Activated naive CD8-positive, alpha-beta T cell treated with anti-CD3 and anti-CD28 coated beads, Interleukin-2, amount 50 U/mL, for 24 hours (primary cell): Measurements from ENCODE around the gene UBE2I.

Experiments
- ATAC-seq: fragments of 150-1000 bp; cut with Tn5 transposase; one replicate; pipeline ENCODE4 v1.10.0; 2021
- DNase-seq: peaks from one replicate; pipeline ENCODE4 v3.0.0; 2021
- H3K27ac Mint-ChIP-seq: one replicate; pipeline ENCODE4 v1.8.0; 2021; ENCODE audit warnings: mild to moderate bottlenecking, mixed read lengths
- H3K27me3 Mint-ChIP-seq: one replicate; pipeline ENCODE4 v1.8.0; 2021; ENCODE audit warnings: mixed read lengths
- H3K36me3 Mint-ChIP-seq: one replicate; pipeline ENCODE4 v1.8.0; 2021; ENCODE audit warnings: low read depth, mixed read lengths
- H3K4me1 Mint-ChIP-seq: one replicate; pipeline ENCODE4 v1.8.0; 2021; ENCODE audit warnings: mixed read lengths
- H3K4me3 Mint-ChIP-seq: one replicate; pipeline ENCODE4 v1.8.0; 2021; ENCODE audit warnings: mild to moderate bottlenecking, moderate library complexity, mixed read lengths
- H3K9me3 Mint-ChIP-seq: one replicate; pipeline ENCODE4 v1.8.0; 2021; ENCODE audit warnings: mixed read lengths

The UBE2I gene

DNA sequence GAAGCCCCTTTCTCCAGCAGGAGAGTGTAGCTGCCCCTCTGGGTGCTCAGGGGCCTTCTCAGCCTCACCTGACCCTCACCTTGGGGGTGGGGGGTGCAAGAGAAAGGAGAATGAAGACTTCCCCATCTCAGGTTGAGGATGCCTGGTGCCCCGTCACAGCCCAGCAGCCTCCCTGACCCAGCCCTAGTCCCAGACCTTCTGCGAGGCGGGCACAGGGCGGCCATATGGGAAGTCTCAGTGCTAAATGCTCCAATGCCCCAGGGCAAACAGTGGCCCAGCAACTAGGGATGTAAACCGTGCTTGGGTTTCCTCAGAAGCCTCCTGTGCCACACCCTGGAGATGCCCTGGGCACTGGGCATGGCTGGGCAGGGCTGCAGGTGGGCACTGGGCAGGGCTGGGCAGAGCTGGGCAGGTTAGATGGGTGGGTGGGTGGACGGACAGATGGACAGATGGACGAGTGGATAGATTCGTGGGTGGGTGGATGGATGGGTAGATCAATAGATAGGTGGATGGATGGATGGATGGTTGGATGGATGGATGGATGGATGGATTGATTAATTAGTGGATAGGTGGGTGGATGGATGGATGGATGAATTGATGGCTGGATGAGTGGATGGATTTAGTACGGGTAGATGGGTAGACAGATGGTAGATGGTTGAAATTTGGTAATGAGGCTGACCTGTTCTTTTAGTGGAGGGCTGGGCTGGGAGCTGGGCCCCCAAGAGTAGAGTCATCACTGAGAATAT is 36.8 kb upstream of the UBE2I start:
- no peaks in the 10 kb centered on the region for H3K36me3 Mint-ChIP-seq
- ATAC-seq = no peak
- H3K27ac Mint-ChIP-seq = no peak overlapping the region
- peaks cover 22% of the 10 kb centered on the region for H3K27me3 Mint-ChIP-seq
- no peak overlapping the region for H3K4me3 Mint-ChIP-seq
- DNase-seq = no peak
- no peaks in the 10 kb centered on the region for H3K9me3 Mint-ChIP-seq
- no peaks in the 10 kb centered on the region for H3K4me1 Mint-ChIP-seq

- no peak overlapping the region for H3K27ac Mint-ChIP-seq
- ATAC-seq (no peak), DNase-seq (no peak)
- H3K4me1 Mint-ChIP-seq = no peaks in the 10 kb centered on the region
- H3K27me3 Mint-ChIP-seq = peaks cover 24% of the 10 kb centered on the region
- H3K36me3 Mint-ChIP-seq = no peaks in the 10 kb centered on the region
- no peak overlapping the region for H3K4me3 Mint-ChIP-seq
- H3K9me3 Mint-ChIP-seq = no peaks in the 10 kb centered on the region
Measured at GRCh38 chr16:1273816-1274215, 35.6 kb upstream of the UBE2I start.

GRCh38 chr16:1274767-1275166 is 34.7 kb upstream of the UBE2I start:
- no peak for DNase-seq
- H3K4me1 Mint-ChIP-seq = no peaks in the 10 kb centered on the region
- H3K36me3 Mint-ChIP-seq = no peaks in the 10 kb centered on the region
- H3K27ac Mint-ChIP-seq = no peak overlapping the region
- ATAC-seq = no peak
- peaks cover 21% of the 10 kb centered on the region for H3K27me3 Mint-ChIP-seq
- H3K4me3 Mint-ChIP-seq = no peak overlapping the region
- H3K9me3 Mint-ChIP-seq = no peaks in the 10 kb centered on the region

DNA sequence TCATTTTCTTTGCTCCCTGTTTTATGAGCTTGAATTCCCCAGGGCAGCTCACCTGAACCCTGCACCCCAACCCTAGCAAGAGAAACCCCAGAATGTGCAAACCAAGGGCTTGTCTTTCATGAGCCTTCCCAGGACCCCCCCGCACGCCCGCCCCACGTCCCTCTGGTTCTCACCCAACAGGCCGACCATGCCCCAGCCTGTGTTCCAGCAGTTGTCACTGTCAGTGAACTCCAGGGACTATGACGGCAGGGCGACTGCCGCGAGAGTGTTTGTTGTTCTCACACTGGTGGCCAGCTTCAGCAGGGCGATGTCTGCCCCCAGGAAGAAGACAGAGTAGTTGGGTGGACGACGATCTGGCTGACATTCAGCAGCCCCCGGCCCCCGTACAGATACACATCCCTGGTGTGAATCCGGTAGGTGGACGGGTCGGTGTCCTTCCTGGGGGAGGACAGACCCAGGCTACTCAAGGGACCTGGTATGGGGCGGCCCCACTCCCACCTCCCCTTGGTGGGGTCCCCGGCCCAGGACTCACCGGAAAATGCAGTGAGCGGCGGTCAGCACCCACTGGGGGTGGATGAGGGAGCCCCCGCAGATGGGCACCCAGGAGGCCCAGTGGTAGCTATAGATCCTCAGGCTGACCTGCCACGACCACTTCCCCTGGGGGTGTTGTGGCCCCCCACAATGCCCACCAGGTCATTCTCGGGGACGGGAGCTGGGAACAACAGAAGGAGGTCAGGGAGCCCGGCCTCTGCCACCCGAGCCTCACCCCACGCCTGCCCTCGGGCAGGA is 33.5 kb upstream of the UBE2I start:
- no peaks in the 10 kb centered on the region for H3K9me3 Mint-ChIP-seq
- DNase-seq (no peak), ATAC-seq (no peak)
- no peak overlapping the region for H3K4me3 Mint-ChIP-seq
- peaks cover 20% of the 10 kb centered on the region for H3K27me3 Mint-ChIP-seq
- H3K36me3 Mint-ChIP-seq = no peaks in the 10 kb centered on the region
- no peaks in the 10 kb centered on the region for H3K4me1 Mint-ChIP-seq
- no peak overlapping the region for H3K27ac Mint-ChIP-seq

DNA sequence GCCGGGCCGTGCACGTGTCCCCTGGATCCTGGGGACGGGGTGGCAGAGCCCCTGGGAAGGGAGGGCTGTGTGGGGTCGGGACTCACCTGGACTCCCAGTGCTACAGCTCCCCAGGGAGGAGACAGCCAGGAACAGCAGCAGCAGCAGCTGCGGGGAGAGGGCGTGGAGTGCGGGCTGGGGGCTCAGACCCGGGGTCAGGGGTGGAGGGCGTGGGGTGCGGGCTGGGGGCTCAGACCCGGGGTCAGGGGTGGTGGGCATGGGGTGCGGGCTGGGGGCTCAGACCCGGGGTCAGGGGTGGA is 32.9 kb upstream of the UBE2I start:
- Mint-ChIP-seq H3K4me1 (no peaks in the 10 kb centered on the region), H3K36me3 (no peaks in the 10 kb centered on the region), H3K27me3 (peaks cover 20% of the 10 kb centered on the region), H3K27ac (no peak overlapping the region), H3K9me3 (no peaks in the 10 kb centered on the region), H3K4me3 (no peak overlapping the region)
- ATAC-seq (no peak), DNase-seq (no peak)

- no peaks in the 10 kb centered on the region for H3K4me1 Mint-ChIP-seq
- ATAC-seq = no peak
- peaks cover 20% of the 10 kb centered on the region for H3K27me3 Mint-ChIP-seq
- DNase-seq = no peak
- no peaks in the 10 kb centered on the region for H3K36me3 Mint-ChIP-seq
- H3K4me3 Mint-ChIP-seq = no peak overlapping the region
- H3K9me3 Mint-ChIP-seq = no peaks in the 10 kb centered on the region
- H3K27ac Mint-ChIP-seq = no peak overlapping the region
Measured at GRCh38 chr16:1277151-1277598, 32.3 kb upstream of the UBE2I start.

DNA sequence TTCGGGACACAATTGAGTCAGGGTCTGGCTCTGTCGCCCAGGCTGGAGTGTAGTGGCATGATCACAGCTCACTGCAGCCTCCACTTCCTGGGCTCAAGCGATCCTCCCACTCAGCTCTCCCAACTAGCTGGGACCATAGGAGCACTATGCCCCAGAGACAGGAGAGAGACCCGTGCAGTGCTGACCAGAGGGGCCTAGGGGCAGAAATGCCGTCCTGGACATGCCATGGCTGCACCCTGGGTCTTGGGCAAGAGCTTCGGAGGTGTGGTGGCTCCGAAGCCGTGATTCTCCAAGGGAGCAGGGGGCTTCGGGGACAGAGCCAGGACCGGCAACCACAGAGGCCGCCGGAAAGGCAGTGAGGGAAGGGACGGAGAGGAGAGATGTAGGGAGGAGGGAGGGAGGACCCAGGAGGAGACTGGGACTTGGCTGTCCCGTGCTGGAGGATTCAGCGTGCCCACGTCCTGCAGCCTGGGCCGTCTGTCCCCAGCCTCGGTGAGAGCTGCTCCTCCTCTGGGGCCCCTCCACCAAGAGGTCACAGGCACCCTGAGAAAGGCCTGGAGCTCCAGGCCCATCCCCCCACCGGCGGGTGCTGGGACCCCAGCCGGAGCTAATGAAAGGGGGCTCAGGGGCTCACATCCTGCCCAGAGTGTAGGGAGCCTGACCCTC is 31.7 kb upstream of the UBE2I start:
- Mint-ChIP-seq H3K27ac (no peak overlapping the region), H3K36me3 (no peaks in the 10 kb centered on the region), H3K4me3 (no peak overlapping the region), H3K4me1 (no peaks in the 10 kb centered on the region), H3K9me3 (no peaks in the 10 kb centered on the region), H3K27me3 (peaks cover 20% of the 10 kb centered on the region)
- DNase-seq (no peak), ATAC-seq (no peak)

GRCh38 chr16:1278477-1278876 is 31.0 kb upstream of the UBE2I start:
- H3K27me3 Mint-ChIP-seq = peaks cover 14% of the 10 kb centered on the region
- no peak overlapping the region for H3K4me3 Mint-ChIP-seq
- no peak overlapping the region for H3K27ac Mint-ChIP-seq
- ATAC-seq (no peak), DNase-seq (no peak)
- H3K4me1 Mint-ChIP-seq = no peaks in the 10 kb centered on the region
- no peaks in the 10 kb centered on the region for H3K36me3 Mint-ChIP-seq
- no peaks in the 10 kb centered on the region for H3K9me3 Mint-ChIP-seq

GRCh38 chr16:1279081-1279944 is 30.1 kb upstream of the UBE2I start:
- ATAC-seq = no peak
- DNase-seq = no peak
- Mint-ChIP-seq H3K4me1 (no peaks in the 10 kb centered on the region), H3K9me3 (no peaks in the 10 kb centered on the region), H3K36me3 (no peaks in the 10 kb centered on the region), H3K4me3 (no peak overlapping the region), H3K27me3 (peaks cover 14% of the 10 kb centered on the region), H3K27ac (no peak overlapping the region)

DNA sequence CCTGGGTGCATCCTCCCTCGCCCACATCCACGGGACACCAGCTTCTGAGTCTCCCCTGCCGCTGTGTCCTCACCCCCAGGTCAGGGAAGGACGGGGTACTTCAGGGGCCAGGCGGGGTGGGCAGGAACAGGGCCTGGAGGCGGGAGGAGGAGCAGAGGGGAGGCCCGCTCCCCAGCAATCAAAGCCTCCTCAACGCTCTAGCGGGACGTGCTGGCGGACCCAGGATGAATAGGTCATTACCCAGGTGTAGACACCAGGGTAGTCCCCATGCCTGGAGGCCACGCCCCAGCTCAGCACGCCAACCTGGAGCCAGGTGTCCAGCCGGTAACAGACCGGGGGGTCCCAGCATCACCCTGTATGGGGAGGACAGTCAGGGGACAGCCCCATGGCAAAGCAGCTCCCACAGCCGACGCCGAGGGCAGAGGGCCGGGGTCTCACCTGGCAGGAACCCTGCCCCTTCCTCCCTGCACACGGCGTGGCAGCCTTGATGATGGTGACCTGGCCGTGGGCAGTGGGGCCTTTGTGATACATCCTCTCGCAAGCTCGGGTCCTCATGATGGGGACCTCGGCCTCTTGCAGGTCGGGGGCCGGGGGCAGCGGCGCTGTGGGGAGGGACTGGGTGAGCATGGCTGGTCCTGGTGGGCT is 29.4 kb upstream of the UBE2I start:
- H3K4me1 Mint-ChIP-seq = no peaks in the 10 kb centered on the region
- H3K36me3 Mint-ChIP-seq = no peaks in the 10 kb centered on the region
- no peak overlapping the region for H3K4me3 Mint-ChIP-seq
- H3K27ac Mint-ChIP-seq = no peak overlapping the region
- no peak for DNase-seq
- no peak for ATAC-seq
- peaks cover 14% of the 10 kb centered on the region for H3K27me3 Mint-ChIP-seq
- no peaks in the 10 kb centered on the region for H3K9me3 Mint-ChIP-seq

DNA sequence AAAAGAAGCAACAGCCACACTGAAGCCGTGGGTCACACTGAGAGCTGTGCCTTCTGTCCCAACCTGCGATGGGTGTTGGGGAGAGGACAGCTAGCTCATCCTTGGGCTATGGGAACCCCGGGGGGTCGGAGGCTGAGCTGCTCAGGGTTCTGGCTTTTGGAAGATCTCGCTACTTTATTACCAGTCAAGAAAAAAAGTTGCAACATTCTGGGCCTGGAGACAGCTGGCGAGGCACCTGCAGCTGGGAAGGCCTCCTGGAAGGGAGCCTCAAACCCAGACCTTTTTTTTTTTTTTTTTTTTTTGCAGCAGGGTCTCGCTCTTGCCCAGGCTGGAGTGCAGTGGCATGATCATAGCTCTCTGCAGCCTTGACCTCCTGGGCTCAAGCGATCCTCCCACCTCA is 28.7 kb upstream of the UBE2I start:
- ATAC-seq (no peak), DNase-seq (no peak)
- Mint-ChIP-seq H3K9me3 (no peaks in the 10 kb centered on the region), H3K4me3 (no peak overlapping the region), H3K27me3 (peaks cover 7% of the 10 kb centered on the region), H3K27ac (no peak overlapping the region), H3K36me3 (no peaks in the 10 kb centered on the region), H3K4me1 (no peaks in the 10 kb centered on the region)

GRCh38 chr16:1281517-1281916 is 27.9 kb upstream of the UBE2I start:
- H3K27ac Mint-ChIP-seq = no peak overlapping the region
- no peaks in the 10 kb centered on the region for H3K9me3 Mint-ChIP-seq
- no peaks in the 10 kb centered on the region for H3K4me1 Mint-ChIP-seq
- no peak overlapping the region for H3K4me3 Mint-ChIP-seq
- no peak for DNase-seq
- H3K36me3 Mint-ChIP-seq = no peaks in the 10 kb centered on the region
- ATAC-seq = no peak
- peaks cover 5% of the 10 kb centered on the region for H3K27me3 Mint-ChIP-seq

- no peaks in the 10 kb centered on the region for H3K4me1 Mint-ChIP-seq
- no peak overlapping the region for H3K4me3 Mint-ChIP-seq
- H3K36me3 Mint-ChIP-seq = no peaks in the 10 kb centered on the region
- no peak overlapping the region for H3K27ac Mint-ChIP-seq
- DNase-seq (no peak), ATAC-seq (no peak)
- peaks cover 3% of the 10 kb centered on the region for H3K27me3 Mint-ChIP-seq
- no peaks in the 10 kb centered on the region for H3K9me3 Mint-ChIP-seq
Measured at GRCh38 chr16:1282324-1282973, 27.0 kb upstream of the UBE2I start.

- ATAC-seq = no peak
- H3K36me3 Mint-ChIP-seq = no peaks in the 10 kb centered on the region
Measured at GRCh38 chr16:1283296-1283695, 26.1 kb upstream of the UBE2I start.

More at GRCh38 chr16:1283296-1283695, 26.1 kb upstream of the UBE2I start:
- no peak overlapping the region for H3K4me3 Mint-ChIP-seq
- no peak overlapping the region for H3K27ac Mint-ChIP-seq
- DNase-seq = no peak
- no peaks in the 10 kb centered on the region for H3K9me3 Mint-ChIP-seq
- H3K27me3 Mint-ChIP-seq = peaks cover 6% of the 10 kb centered on the region
- H3K4me1 Mint-ChIP-seq = no peaks in the 10 kb centered on the region
